GM18858 (cell line): Measurements from ENCODE around the gene IFT43.

Experiments used
- ATAC-seq: cut with Tn5 transposase; IDR thresholded peaks from one replicate; pipeline ENCODE4 v1.9.1; 2021; ENCODE audit not compliant: unreplicated experiment

Gene IFT43

DNA sequence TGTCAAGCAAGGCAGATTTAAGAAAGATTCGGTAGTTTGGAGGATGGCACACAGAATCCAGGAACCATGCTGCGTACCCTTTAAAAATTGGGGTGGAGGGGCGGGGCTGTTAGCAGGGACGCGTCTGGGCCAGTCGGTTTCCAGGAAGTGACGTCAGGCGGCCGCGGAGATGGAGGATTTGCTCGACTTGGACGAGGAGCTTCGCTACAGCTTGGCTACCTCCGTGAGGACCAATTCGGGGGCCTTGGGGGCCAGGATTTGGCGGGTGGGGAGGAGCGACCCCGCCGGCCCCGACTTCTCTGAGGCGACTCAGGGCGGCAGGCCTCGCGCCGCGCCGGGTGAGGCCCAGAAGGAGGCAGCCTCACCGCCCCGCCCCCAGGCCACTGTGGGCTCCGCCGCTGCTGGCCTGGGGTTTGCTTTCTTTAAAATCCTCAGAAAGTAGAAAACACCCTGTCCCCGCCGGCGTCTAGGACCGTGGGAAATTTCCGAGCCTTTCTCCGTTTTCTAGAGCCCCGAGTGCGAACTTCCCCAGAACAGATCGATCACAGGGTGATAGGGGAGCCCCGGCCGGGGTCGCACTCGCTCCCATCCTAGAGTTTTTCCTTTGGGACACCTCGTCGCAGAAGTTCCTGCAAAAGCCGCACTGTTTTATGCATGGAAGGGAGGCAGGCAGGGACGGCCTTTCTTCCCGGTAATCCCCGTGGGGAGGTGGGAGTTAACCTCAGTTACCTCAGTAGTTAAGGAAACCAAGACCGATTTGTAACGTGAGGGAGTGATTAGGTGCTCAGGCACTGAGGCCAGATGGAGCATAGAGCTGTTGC lies at the start of gene IFT43:
Gene IFT43, plus strand, starts transcription at position 146 of the 821 bp plus-strand sequence. Its CDS starts 24 bp downstream, at position 170.
- peak; percentile 56 for ATAC-seq

- no peak for ATAC-seq
These were observed 46.4 kb upstream of the IFT43 start for GRCh38 chr14:75939200-75939599.

DNA sequence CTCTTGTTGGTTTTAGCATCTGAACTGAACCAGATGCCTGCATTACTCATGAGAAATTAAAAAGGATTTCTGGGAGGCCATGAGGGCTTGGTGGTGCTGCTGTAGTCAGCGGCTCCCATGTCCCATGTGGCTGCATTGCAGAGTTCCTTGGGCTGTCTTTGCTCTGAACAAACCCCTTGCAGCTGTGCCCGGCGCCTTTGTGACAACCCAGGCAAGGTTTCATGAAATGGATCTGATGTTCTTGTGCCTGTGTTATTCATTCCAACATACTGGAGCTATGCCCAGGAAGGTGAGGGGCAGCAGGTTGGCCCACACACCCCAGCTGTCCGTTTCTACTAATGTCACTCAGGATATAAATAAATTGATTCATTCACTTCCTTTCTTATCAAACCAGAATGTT lies 44.5 kb upstream of the IFT43 start:
- no peak for ATAC-seq

DNA sequence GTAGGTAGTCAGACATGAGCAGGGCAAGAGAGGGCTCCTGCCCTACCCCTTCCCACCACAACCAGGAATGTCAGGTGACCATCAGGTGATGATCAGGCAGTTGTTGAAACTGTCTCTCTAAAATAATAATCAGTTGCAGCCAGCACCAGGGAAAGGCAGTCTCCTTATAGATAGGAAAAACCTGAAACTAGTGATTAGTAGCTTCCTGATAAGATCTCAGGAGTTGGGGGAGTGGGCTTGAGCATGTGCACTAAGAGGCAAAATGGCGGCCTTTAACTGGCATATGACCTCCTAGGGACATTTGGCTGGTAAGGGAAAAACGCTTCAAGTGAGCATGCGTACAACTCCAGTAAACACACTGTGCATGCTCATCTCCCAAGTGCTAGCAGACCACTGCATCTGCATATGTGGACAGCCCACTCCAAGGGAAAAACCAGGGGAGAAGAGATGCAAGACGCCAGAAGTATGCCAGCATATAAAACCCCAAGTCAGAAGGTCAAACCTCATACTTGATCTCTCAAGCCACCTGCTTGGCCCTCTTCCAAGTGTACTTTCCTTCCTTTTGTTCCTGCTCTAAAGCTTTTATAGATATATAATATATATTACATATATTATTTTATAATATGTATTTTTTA lies 40.8 kb upstream of the IFT43 start:
- no peak for ATAC-seq

DNA sequence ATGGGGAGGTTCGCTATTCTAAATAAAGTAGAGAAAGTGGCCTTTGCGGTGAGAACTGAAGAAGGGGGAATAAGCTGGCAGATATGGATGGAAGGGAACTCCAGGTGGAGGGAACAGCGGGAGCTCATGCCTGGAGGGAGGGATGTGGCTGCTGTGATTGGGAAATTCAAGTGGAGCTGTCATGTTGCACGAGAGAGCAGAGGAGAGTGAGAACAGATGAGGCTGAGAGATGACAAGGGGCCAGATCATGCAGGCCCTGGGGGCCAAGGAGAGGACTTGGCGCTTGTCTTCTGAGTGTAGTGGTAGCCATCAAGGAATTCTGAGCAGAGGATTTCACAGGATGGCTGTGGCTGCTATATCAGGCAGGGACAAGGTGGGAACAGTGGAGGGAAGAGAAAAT lies 38.8 kb upstream of the IFT43 start:
- ATAC-seq = no peak

- no peak for ATAC-seq
These were observed 33.1 kb upstream of the IFT43 start for GRCh38 chr14:75952489-75952888.

DNA sequence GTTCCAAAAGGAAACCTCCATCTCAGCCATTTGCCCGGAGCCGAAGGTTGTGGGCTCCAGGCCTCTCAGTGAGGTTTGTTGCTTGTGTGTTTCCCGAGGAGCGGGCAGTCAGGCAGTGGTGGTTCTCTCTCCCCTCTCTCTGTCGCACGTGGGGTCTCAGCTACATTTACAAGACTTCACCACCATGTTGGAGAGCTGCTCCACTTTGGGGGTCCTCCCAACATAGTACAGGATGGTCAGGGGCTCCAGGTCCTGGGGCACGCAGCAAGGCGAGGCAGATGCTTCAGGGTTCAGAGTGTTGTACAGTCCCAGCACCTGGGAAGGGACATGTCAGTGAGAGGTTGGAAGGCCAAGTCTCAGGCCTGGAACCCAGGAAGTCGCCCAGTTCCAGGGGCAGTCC lies 26.5 kb upstream of the IFT43 start:
- ATAC-seq = no peak

DNA sequence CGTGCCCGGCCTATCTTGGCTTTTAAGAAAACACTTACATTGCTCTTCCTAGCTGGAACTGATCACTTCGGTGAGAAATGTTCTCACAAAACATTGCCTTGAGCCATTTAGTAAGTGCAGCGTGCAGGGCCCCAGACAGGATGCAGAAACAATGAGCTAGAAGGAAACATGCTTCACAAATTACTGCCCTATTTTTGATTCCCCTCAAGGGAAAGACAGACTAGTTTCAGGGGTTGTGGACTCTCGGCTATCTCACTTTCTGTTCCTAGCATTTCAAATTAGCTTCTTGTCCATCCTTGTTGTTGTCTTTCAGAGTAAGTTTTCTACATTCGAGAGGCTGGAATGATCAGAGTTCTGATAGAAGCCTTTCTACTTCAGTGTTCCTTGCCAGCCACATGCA lies 25.3 kb upstream of the IFT43 start:
- ATAC-seq = peak; percentile 60

DNA sequence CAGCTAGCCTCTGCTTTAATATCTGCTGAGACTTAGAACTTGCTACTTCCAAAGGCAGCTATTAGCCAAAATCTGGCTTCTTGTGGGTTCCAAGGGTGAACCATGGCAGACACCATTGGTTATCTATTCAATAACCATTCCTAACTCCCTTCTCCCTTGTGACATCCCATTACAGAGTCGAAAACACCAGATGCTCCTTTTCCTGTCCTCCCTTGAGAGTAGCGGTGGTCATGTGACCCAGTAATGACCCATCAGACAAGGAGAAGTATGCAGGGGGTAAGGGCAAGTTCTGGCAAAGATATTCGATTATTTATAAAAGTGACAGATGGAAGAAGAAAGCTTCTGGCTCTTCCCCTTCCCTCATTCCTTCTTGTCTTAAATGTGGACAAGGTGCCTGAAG lies 23.9 kb upstream of the IFT43 start:
- no peak for ATAC-seq

GRCh38 chr14:75967866-75968265 lies 17.7 kb upstream of the IFT43 start:
- ATAC-seq = no peak

- ATAC-seq = no peak
These were observed 17.1 kb upstream of the IFT43 start for GRCh38 chr14:75968456-75968855.

- no peak for ATAC-seq
These were observed 16.4 kb upstream of the IFT43 start for GRCh38 chr14:75969126-75969525.

GRCh38 chr14:75969891-75970290 lies 15.7 kb upstream of the IFT43 start:
- no peak for ATAC-seq

DNA sequence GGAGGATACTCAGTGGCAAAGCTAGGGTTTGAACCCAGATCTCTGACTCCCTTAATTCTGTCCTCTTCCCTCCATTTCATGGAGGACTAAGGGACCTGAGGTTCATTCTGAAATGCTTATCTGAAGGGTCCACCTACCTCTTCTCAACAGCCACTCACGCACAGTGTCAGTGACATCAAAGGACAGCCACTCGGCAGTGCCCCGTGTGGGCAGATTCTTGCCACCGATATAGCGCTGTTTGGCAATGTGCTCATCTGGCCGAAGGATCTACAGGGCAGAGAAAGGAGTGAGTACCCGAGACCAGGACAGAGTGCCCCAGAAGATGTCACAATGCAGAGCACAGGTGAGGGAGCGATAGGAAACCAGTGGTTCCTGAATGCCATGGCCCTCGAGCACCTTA lies 14.6 kb upstream of the IFT43 start:
- ATAC-seq = no peak

GRCh38 chr14:75971509-75971908 lies 14.1 kb upstream of the IFT43 start:
- ATAC-seq = no peak

- no peak for ATAC-seq
These were observed 12.7 kb upstream of the IFT43 start for GRCh38 chr14:75972801-75973421.

GRCh38 chr14:75976826-75977581 lies 8.6 kb upstream of the IFT43 start:
- no peak for ATAC-seq

- ATAC-seq = no peak
These were observed 8.0 kb upstream of the IFT43 start for GRCh38 chr14:75977582-75977943.

- ATAC-seq = no peak
These were observed 7.3 kb upstream of the IFT43 start for GRCh38 chr14:75978249-75978731.

DNA sequence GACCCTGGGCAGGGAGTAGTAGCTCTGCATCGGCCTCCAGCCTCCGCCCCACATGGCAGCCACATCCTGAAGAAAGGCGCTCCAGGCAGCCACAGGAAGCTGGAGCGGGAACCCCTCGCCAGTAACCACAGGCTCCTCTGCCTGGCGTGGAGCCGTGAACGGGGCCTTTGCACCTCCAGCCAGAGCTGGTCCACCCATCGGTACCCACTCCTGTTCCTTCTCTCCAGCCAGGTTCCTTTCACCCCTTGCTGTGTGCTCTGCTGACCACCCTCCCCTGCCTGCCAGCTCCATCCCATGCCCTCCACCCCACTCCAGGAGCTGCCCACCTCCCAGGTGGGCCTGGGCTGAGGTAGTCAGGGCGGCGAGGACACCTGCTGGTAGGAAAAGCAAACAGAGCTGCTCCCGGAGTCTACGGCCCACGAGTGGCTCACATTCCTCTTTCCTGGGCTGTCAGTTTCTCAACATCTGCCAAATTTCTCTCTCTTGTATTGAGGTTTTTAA lies 6.4 kb upstream of the IFT43 start:
- ATAC-seq = no peak
